ENCODE results near the gene MERTK. TPM values are rescaled to one million over a fixed set of nuclear protein-coding genes. Genes with fewer than 3 reads are reported as not detected.
"Not testable (repeated sequence)": the region's sequence is repeated elsewhere in the genome, so short reads cannot be mapped to it uniquely, and the experiment has no call there.

MERTK gene
- total RNA-seq, 1 experiment from 2014 or later, result 2.1 TPM

- Mint-ChIP-seq H3K36me3 (ENCODE audit: insufficient read depth, unreplicated experiment) (no peaks in the 10 kb centered on the region), H3K27ac (ENCODE audit: unreplicated experiment) (no peak overlapping the region), H3K4me3 (ENCODE audit: low read depth, unreplicated experiment) (no peak overlapping the region), H3K4me1 (ENCODE audit: low read depth, unreplicated experiment) (peaks cover 14% of the 10 kb centered on the region), H3K9me3 (ENCODE audit: low read depth, unreplicated experiment) (no peaks in the 10 kb centered on the region), H3K27me3 (ENCODE audit: unreplicated experiment) (no peaks in the 10 kb centered on the region)
- TF ChIP-seq CTCF (IDR thresholded peaks at IDR 0.05; ENCODE audit: unreplicated experiment), result no peak
- CTCF ChIA-PET, result interaction anchor here (0.8 kb wide), 1 partner anchor 11 kb away, joined by 3 read pairs; no protein-coding TSS in a partner anchor
- no peak for DNase-seq
- intact Hi-C loops (cut with micrococcal nuclease; ENCODE audit: unreplicated experiment), result no loop called here
- BruUV-seq (replicated peaks), result no TSS peak
These were observed 32.0 kb downstream of the MERTK start for GRCh38 chr2:111930409-111930808.

GRCh38 chr2:111930875-111931274 lies 32.5 kb downstream of the MERTK start:
- intact Hi-C loops (cut with micrococcal nuclease; ENCODE audit: unreplicated experiment), result no loop called here
- Mint-ChIP-seq H3K36me3 (ENCODE audit: insufficient read depth, unreplicated experiment) (no peaks in the 10 kb centered on the region), H3K27me3 (ENCODE audit: unreplicated experiment) (no peaks in the 10 kb centered on the region), H3K9me3 (ENCODE audit: low read depth, unreplicated experiment) (no peaks in the 10 kb centered on the region), H3K4me1 (ENCODE audit: low read depth, unreplicated experiment) (peaks cover 14% of the 10 kb centered on the region), H3K4me3 (ENCODE audit: low read depth, unreplicated experiment) (no peak overlapping the region), H3K27ac (ENCODE audit: unreplicated experiment) (no peak overlapping the region)
- DNase-seq, result no peak
- BruUV-seq (replicated peaks), result no TSS peak
- CTCF ChIA-PET, result interaction anchor here (0.8 kb wide), 1 partner anchor 12 kb away, joined by 3 read pairs; no protein-coding TSS in a partner anchor
- no peak for TF ChIP-seq CTCF (IDR thresholded peaks at IDR 0.05; ENCODE audit: unreplicated experiment)

GRCh38 chr2:111932841-111933291 lies 34.5 kb downstream of the MERTK start:
- Mint-ChIP-seq H3K27me3 (ENCODE audit: unreplicated experiment) (no peaks in the 10 kb centered on the region), H3K4me3 (ENCODE audit: low read depth, unreplicated experiment) (no peak overlapping the region), H3K9me3 (ENCODE audit: low read depth, unreplicated experiment) (no peaks in the 10 kb centered on the region), H3K4me1 (ENCODE audit: low read depth, unreplicated experiment) (peaks cover 14% of the 10 kb centered on the region), H3K36me3 (ENCODE audit: insufficient read depth, unreplicated experiment) (no peaks in the 10 kb centered on the region), H3K27ac (ENCODE audit: unreplicated experiment) (no peak overlapping the region)
- TF ChIP-seq CTCF (IDR thresholded peaks at IDR 0.05; ENCODE audit: unreplicated experiment), result no peak
- CTCF ChIA-PET, result no interaction called here
- no peak for DNase-seq
- BruUV-seq (replicated peaks), result no TSS peak
- intact Hi-C loops (cut with micrococcal nuclease; ENCODE audit: unreplicated experiment), result no loop called here

- BruUV-seq (replicated peaks); H3K9me3 Mint-ChIP-seq (ENCODE audit: low read depth, unreplicated experiment); H3K36me3 Mint-ChIP-seq (ENCODE audit: insufficient read depth, unreplicated experiment); DNase-seq; intact Hi-C loops (cut with micrococcal nuclease; ENCODE audit: unreplicated experiment); H3K27me3 Mint-ChIP-seq (ENCODE audit: unreplicated experiment); CTCF ChIA-PET; H3K4me3 Mint-ChIP-seq (ENCODE audit: low read depth, unreplicated experiment); H3K27ac Mint-ChIP-seq (ENCODE audit: unreplicated experiment): not testable (repeated sequence)
- H3K4me1 Mint-ChIP-seq (ENCODE audit: low read depth, unreplicated experiment), result peaks cover 14% of the 10 kb centered on the region
These were observed 35.5 kb downstream of the MERTK start for GRCh38 chr2:111933900-111934299.

- no TSS peak for BruUV-seq (replicated peaks)
- no peak for DNase-seq
- Mint-ChIP-seq H3K4me1 (ENCODE audit: low read depth, unreplicated experiment) (peaks cover 4% of the 10 kb centered on the region), H3K4me3 (ENCODE audit: low read depth, unreplicated experiment) (no peak overlapping the region), H3K27me3 (ENCODE audit: unreplicated experiment) (peaks cover 2% of the 10 kb centered on the region), H3K36me3 (ENCODE audit: insufficient read depth, unreplicated experiment) (no peaks in the 10 kb centered on the region), H3K9me3 (ENCODE audit: low read depth, unreplicated experiment) (no peaks in the 10 kb centered on the region), H3K27ac (ENCODE audit: unreplicated experiment) (no peak overlapping the region)
- TF ChIP-seq CTCF (IDR thresholded peaks at IDR 0.05; ENCODE audit: unreplicated experiment), result no peak
- CTCF ChIA-PET, result interaction anchor here (0.6 to 1.0 kb wide), 2 partner anchors 9 kb away, joined by 3 to 5 read pairs; no protein-coding TSS in a partner anchor
- intact Hi-C loops (cut with micrococcal nuclease; ENCODE audit: unreplicated experiment), result no loop called here
These were observed 38.5 kb downstream of the MERTK start for GRCh38 chr2:111936881-111937280.
